Urinary bladder (tissue), 4 donors: ENCODE results near the gene RAB26. TPM values are rescaled to one million over a fixed set of nuclear protein-coding genes. Genes with fewer than 3 reads are reported as not detected.

Experiments
- DNase-seq: peaks from one replicate; pipeline ENCODE4 v3.0.0-alpha.2; 2015; ENCODE audit errors: extremely low spot score
- H3K27ac ChIP-seq: one replicate; pipeline ENCODE4 v1.5.1; 2013; ENCODE audit warnings: low read depth, mild to moderate bottlenecking, moderate library complexity
- H3K36me3 ChIP-seq: one replicate; pipeline ENCODE4 v1.6.1; 2013; ENCODE audit warnings: mild to moderate bottlenecking, moderate library complexity; ENCODE audit not compliant: insufficient read depth
- H3K4me1 ChIP-seq: one replicate; pipeline ENCODE4 v1.6.1; 2013; ENCODE audit warnings: mild to moderate bottlenecking, moderate library complexity; ENCODE audit not compliant: insufficient read depth
- H3K4me3 ChIP-seq: one replicate; pipeline ENCODE4 v1.5.1; 2013; ENCODE audit warnings: low read depth, low read length
- WGBS: extraction: QIAGEN DNeasy Blood & Tissue Kit; methylation state at CpG from one replicate; pipeline ENCODE4 v1.1.7; 2013; 5-methylcytosine and 5-hydroxymethylcytosine counted together
- polyA plus RNA-seq: library from polyadenylated mRNA; stranded (reverse); fragments of 200-250 nt; gene quantifications from one replicate; pipeline ENCODE4 v1.2.3, GENCODE V29; 2013
- total RNA-seq: library from RNA; depleted of rRNA; stranded (reverse); fragments of >200 nt; gene quantifications from one replicate; pipeline ENCODE4 v1.2.3, GENCODE V29; 2014
- donor health status: healthy with polysubstance abuse.
- donor health status: healthy.

The RAB26 gene
- total and polyA plus RNA-seq, 2 donors, result 0.63 TPM

- under 1% methylated on average over 93 of the region's 94 CpGs for WGBS
- Histone ChIP-seq H3K27ac (peak within 1 kb of the TSS; percentile 33), H3K4me1 (peaks cover 7% of the 10 kb centered on the region), H3K36me3 (no peaks in the 10 kb centered on the region), H3K4me3 (peak within 1 kb of the TSS; percentile 63)
- DNase-seq, result peak; percentile 100
Measured at GRCh38 chr16:2155091-2155950, 6.9 kb downstream of the RAB26 start, which contains the start of gene TRAF7. Gene TRAF7 (plus strand): TSS chr16:2155782. CDS start chr16:2163921, 8,139 bp downstream.

- WGBS, result 4% methylated on average over 44 of the region's 47 CpGs
- H3K4me3 ChIP-seq, result peak overlapping the region; percentile 63
- H3K36me3 ChIP-seq, result no peaks in the 10 kb centered on the region
- DNase-seq, result no peak
- H3K27ac ChIP-seq, result no peak overlapping the region
- peaks cover 7% of the 10 kb centered on the region for H3K4me1 ChIP-seq
Measured at GRCh38 chr16:2155977-2156848, 7.8 kb downstream of the RAB26 start.

- Histone ChIP-seq H3K27ac (no peak overlapping the region), H3K4me3 (no peak overlapping the region), H3K4me1 (peaks cover 7% of the 10 kb centered on the region), H3K36me3 (no peaks in the 10 kb centered on the region)
- no peak for DNase-seq
- whole genome bisulfite sequencing, result 55% methylated on average over 5 of the region's 5 CpGs
Measured at GRCh38 chr16:2156849-2157224, 8.4 kb downstream of the RAB26 start.

- Histone ChIP-seq H3K36me3 (no peaks in the 10 kb centered on the region), H3K4me3 (no peak overlapping the region), H3K4me1 (peaks cover 7% of the 10 kb centered on the region), H3K27ac (no peak overlapping the region)
- WGBS, result 82% methylated on average over 27 of the region's 27 CpGs
- DNase-seq, result no peak
Measured at GRCh38 chr16:2157480-2158261, 9.2 kb downstream of the RAB26 start.

- Histone ChIP-seq H3K4me3 (no peak overlapping the region), H3K36me3 (no peaks in the 10 kb centered on the region), H3K4me1 (peaks cover 5% of the 10 kb centered on the region), H3K27ac (no peak overlapping the region)
- DNase-seq, result no peak
- 80% methylated on average over 15 of the region's 15 CpGs for WGBS
Measured at GRCh38 chr16:2158262-2158638, 9.8 kb downstream of the RAB26 start.

GRCh38 chr16:2159175-2159838 is 10.9 kb downstream of the RAB26 start:
- WGBS, result 19% methylated on average over 24 of the region's 24 CpGs
- Histone ChIP-seq H3K36me3 (no peaks in the 10 kb centered on the region), H3K4me3 (peak overlapping the region; percentile 14), H3K27ac (peak overlapping the region; percentile 30), H3K4me1 (peaks cover 5% of the 10 kb centered on the region)
- DNase-seq, result no peak

- Histone ChIP-seq H3K4me1 (peaks cover 5% of the 10 kb centered on the region), H3K36me3 (peaks cover 5% of the 10 kb centered on the region), H3K27ac (peak overlapping the region; percentile 66), H3K4me3 (no peak overlapping the region)
- WGBS, result 44% methylated on average over 20 of the region's 20 CpGs
- DNase-seq, result no peak
Measured at GRCh38 chr16:2160915-2161551, 12.6 kb downstream of the RAB26 start.

- H3K4me1 ChIP-seq, result peaks cover 3% of the 10 kb centered on the region
- 91% methylated on average over 10 of the region's 10 CpGs for WGBS
- peaks cover 5% of the 10 kb centered on the region for H3K36me3 ChIP-seq
- no peak overlapping the region for H3K4me3 ChIP-seq
- no peak for DNase-seq
- H3K27ac ChIP-seq, result no peak overlapping the region
Measured at GRCh38 chr16:2161911-2162310, 13.5 kb downstream of the RAB26 start.

GRCh38 chr16:2162676-2163118 is 14.3 kb downstream of the RAB26 start:
- Histone ChIP-seq H3K4me1 (peaks cover under 1% of the 10 kb centered on the region), H3K4me3 (no peak overlapping the region), H3K27ac (peak overlapping the region; percentile 79), H3K36me3 (peaks cover 5% of the 10 kb centered on the region)
- no peak for DNase-seq
- WGBS, result 80% methylated on average over 13 of the region's 13 CpGs

GRCh38 chr16:2163211-2163881 is 14.9 kb downstream of the RAB26 start:
- no peaks in the 10 kb centered on the region for H3K4me1 ChIP-seq
- DNase-seq, result no peak
- no peak overlapping the region for H3K4me3 ChIP-seq
- H3K36me3 ChIP-seq, result peaks cover 5% of the 10 kb centered on the region
- H3K27ac ChIP-seq, result peak overlapping the region; percentile 83
- WGBS, result 88% methylated on average over 26 of the region's 26 CpGs

GRCh38 chr16:2165861-2166260 is 17.4 kb downstream of the RAB26 start:
- DNase-seq, result no peak
- Histone ChIP-seq H3K4me1 (no peaks in the 10 kb centered on the region), H3K27ac (no peak overlapping the region), H3K4me3 (no peak overlapping the region), H3K36me3 (peaks cover 5% of the 10 kb centered on the region)
- WGBS, result 91% methylated on average over 12 of the region's 12 CpGs
